HTERT RPE-1 (cell line): ENCODE results near the gene LMAN2.

Experiments used
- in situ Hi-C: fragments of 300-500 bp; cut with MboI; formaldehyde crosslinking; loops from 4 replicates; pipeline ENCODE4 v1.14.3; 2020; ENCODE audit warnings: low sequenced_read_pairs

The LMAN2 gene

GRCh38 chr5:177351392-177352329 lies at the start of gene LMAN2:
TSS of gene LMAN2 (minus strand) at chr5:177351668. CDS start at chr5:177351647, 21 bp downstream.
- in situ Hi-C loops, result no loop called here

GRCh38 chr5:177399997-177400868 lies 48.8 kb upstream of the LMAN2 start, which contains the start of gene PFN3:
TSS of gene PFN3 (minus strand) at chr5:177400661. CDS start at chr5:177400576, 85 bp downstream.
- in situ Hi-C loops, result no loop called here

GRCh38 chr5:177397875-177398390 lies 46.5 kb upstream of the LMAN2 start:
- in situ Hi-C loops, result no loop called here

- in situ Hi-C loops, result no loop called here
Observed at GRCh38 chr5:177396807-177397206, 45.3 kb upstream of the LMAN2 start.

GRCh38 chr5:177396078-177396477 lies 44.6 kb upstream of the LMAN2 start:
- in situ Hi-C loops, result no loop called here

- in situ Hi-C loops, result no loop called here
Observed at GRCh38 chr5:177393990-177394389, 42.5 kb upstream of the LMAN2 start.

- in situ Hi-C loops, result no loop called here
Observed at GRCh38 chr5:177393206-177393765, 41.8 kb upstream of the LMAN2 start.

- in situ Hi-C loops, result no loop called here
Observed at GRCh38 chr5:177392765-177393164, 41.3 kb upstream of the LMAN2 start.

GRCh38 chr5:177390363-177391300 lies 39.2 kb upstream of the LMAN2 start:
- in situ Hi-C loops, result no loop called here

GRCh38 chr5:177389241-177390169 lies 38.0 kb upstream of the LMAN2 start:
- in situ Hi-C loops, result no loop called here

- in situ Hi-C loops, result no loop called here
Observed at GRCh38 chr5:177388521-177389052, 37.1 kb upstream of the LMAN2 start.

GRCh38 chr5:177387405-177387804 lies 35.9 kb upstream of the LMAN2 start:
- in situ Hi-C loops, result no loop called here

- in situ Hi-C loops, result no loop called here
Observed at GRCh38 chr5:177386542-177386941, 35.1 kb upstream of the LMAN2 start.

GRCh38 chr5:177385720-177386119 lies 34.3 kb upstream of the LMAN2 start:
- in situ Hi-C loops, result no loop called here

- in situ Hi-C loops, result no loop called here
Observed at GRCh38 chr5:177384134-177384533, 32.7 kb upstream of the LMAN2 start, which contains the start of gene SLC34A1. TSS of gene SLC34A1 (plus strand) at chr5:177384434. CDS start at chr5:177385742, 1,308 bp downstream.

- in situ Hi-C loops, result no loop called here
Observed at GRCh38 chr5:177383181-177383580, 31.7 kb upstream of the LMAN2 start.

GRCh38 chr5:177382423-177383029 lies 31.1 kb upstream of the LMAN2 start:
- in situ Hi-C loops, result no loop called here

- in situ Hi-C loops, result no loop called here
Observed at GRCh38 chr5:177380805-177381126, 29.3 kb upstream of the LMAN2 start.
